Stimulated activated CD8-positive, alpha-beta memory T cell treated with anti-CD3 and anti-CD28 coated beads, Interleukin-4, amount 100 ng/mL, for 4 hours (primary cell): Measurements from ENCODE around the gene SLC39A10.
A peak's percentile ranks its signal among the peaks of the same experiment; 100 is the strongest.

Experiments
- DNase-seq, 2 donors: peaks; one replicate each; pipeline ENCODE4 v3.0.0-alpha.2; 2020; ENCODE audit warnings: low read depth in 2 of 2, low spot score in 1 of 2

Gene SLC39A10, protein sequence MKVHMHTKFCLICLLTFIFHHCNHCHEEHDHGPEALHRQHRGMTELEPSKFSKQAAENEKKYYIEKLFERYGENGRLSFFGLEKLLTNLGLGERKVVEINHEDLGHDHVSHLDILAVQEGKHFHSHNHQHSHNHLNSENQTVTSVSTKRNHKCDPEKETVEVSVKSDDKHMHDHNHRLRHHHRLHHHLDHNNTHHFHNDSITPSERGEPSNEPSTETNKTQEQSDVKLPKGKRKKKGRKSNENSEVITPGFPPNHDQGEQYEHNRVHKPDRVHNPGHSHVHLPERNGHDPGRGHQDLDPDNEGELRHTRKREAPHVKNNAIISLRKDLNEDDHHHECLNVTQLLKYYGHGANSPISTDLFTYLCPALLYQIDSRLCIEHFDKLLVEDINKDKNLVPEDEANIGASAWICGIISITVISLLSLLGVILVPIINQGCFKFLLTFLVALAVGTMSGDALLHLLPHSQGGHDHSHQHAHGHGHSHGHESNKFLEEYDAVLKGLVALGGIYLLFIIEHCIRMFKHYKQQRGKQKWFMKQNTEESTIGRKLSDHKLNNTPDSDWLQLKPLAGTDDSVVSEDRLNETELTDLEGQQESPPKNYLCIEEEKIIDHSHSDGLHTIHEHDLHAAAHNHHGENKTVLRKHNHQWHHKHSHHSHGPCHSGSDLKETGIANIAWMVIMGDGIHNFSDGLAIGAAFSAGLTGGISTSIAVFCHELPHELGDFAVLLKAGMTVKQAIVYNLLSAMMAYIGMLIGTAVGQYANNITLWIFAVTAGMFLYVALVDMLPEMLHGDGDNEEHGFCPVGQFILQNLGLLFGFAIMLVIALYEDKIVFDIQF

DNA sequence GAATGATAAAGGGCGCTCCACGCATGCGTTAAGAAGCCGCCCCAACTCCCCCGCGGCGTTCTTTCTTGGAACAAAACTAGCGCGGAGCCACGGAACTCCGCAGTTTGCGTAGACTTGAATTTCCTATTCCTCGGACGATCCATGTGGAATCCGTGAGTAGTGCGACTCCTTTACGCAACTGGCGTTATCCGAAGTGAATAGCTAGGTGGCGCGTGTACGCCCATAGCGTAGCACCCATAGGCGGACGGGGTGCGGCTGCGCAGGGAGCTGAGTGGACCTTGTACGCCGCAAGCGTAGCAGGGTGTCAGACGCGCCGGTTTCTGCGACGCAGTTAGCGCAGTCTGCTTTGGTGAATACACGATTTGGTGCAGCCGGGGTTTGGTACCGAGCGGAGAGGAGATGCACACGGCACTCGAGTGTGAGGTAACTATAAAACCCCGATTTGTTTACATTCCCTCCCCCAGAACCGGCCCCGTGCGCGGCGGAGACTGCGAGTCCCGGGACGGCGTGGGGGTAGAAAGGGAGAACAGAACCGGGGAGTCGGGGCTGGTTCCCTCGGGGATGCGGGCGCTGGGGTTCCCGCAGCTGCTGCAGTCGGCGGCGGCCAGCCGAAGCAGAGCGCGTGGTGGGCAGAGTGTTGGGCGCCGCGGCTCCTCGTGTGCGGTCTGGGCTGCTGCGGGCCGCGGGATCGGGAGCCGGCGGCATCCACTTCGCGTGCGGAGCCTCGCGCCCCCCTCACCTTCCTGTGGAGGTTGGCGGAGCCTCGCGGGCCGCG lies at the start of gene SLC39A10:
Gene SLC39A10 (plus strand): TSS at position 368 of the 775 bp plus-strand sequence. CDS start 22,817 bp downstream, outside the sequence.
- peak; percentile 95 to 97 for DNase-seq

DNA sequence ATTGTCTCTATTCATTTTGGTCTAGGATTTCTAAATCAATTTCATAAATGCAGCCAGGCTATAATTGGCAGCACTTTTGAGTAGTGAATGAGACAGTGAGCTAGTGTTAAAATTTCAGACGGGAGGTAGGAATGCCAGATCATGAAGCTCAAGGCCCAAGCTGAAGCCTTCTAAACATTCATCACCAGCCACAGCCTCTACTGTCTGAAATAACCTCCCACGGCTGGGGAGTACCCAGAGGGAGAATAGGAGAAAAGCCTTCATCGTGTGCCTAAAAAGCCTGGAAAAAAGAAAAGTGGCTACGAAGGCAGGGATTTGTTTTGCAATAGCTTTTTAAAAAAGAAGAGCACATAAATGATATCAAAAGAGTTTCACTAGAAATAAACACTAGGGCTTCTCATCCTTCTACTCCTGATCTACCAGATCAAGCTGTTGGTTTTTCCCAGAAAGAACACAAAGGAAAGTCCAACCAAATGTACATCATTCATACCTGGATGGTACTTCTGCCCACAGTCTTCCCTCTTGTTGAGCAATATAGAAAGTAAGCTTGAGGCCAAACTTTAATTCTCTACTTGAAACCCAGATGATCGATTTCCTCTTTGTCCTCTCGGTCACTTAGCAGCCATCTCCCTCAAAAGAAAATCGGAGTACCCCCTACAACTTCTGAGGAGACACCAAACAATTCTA lies 48.1 kb upstream of the SLC39A10 start:
- DNase-seq: no peak

DNA sequence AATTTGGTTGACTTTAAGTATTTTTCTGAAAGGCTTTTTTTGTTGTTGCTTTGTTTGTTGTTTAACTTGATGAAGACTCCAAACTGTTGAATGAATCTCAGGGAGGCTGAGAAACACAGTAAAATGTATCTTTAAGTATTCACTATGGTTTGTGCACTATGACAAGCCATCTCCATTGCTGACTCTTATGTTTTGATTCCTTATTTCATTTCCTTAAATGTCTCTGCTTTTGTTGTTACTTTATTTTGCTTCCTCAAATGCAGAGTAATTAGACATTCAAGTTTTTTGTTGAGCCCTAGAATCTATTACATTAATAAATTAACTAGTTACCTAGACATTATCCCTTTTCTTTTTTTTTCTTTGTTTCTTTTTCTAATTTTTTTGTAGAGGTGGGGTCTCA lies 46.3 kb upstream of the SLC39A10 start:
- no peak for DNase-seq

DNA sequence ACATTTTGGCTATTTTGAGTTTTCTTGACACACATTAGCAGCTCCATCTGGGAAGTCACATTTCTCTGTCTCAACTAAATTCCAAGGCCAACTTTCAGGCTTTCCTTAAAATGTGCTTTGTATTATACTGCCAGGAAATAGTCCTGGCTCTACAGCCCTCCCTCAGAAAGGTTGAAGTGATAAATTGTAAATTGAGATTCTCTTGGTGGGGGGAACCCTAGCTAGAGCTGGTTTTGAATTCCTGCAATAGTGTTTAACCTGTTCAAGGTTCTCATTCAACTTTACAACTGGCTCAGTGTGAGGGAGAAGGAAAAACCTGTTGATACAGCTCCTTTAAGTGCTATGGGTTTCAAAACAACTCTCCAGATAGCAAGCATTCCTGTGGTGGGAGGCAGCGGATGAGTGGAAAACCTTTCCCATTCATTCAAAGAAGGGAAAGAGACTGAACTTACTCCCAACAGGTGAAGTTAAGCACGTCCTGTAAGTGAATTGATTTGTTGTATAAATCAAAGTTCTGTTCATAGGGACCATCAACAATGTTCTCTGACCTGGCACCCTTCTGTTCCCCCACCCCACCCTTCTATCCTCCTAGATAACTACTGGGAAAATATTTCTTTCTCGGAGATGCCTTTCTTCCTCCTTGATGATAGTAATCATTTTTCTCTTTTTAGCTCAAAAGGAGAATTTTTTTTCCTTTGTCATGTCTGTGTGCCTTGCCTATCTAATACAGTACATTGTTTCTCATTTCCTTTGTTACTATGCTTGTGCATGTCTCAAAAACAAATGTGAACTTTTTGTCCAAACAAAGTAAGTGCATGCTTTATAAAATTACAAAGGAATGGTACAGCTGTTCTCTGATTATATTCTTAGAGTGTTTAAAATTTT lies 44.2 kb upstream of the SLC39A10 start:
- DNase-seq: no peak

DNA sequence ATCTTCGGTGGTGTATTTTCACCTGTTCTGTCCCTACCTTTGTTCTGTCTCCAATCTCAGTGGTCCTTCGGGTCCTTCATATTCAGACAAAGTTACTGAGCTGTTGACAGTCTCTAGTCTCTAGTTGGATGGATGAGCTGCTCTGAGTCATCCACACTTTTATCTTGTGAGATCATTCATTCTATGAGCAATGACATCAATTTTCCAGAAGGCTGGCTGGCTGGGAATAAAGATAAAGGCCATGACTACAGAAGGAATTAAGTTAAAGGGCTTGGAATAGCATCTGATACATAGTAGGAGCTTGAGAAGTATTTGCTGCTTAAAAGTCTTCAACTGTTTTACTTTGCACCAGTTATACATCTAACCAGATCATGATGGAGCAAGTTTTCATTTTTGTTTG lies 43.1 kb upstream of the SLC39A10 start:
- DNase-seq: no peak

DNA sequence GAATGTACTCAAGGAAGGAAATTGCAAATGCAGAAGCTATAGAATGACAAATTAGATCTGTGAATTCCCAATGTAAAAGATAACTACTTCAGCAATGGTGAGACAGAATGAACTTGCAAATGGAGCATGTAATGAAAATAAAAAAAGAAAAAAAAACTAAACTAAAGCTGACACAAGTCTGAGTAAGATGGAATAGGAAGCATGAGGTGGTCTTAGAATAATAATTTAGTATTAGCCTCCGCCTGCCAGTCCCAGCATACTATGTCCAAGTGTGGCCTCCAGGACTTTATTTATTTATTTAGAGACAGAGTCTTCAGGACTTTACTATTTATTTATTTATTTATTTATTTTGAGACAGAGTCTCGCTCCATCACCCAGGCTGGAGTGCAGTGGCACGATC lies 37.4 kb upstream of the SLC39A10 start:
- DNase-seq: no peak

DNA sequence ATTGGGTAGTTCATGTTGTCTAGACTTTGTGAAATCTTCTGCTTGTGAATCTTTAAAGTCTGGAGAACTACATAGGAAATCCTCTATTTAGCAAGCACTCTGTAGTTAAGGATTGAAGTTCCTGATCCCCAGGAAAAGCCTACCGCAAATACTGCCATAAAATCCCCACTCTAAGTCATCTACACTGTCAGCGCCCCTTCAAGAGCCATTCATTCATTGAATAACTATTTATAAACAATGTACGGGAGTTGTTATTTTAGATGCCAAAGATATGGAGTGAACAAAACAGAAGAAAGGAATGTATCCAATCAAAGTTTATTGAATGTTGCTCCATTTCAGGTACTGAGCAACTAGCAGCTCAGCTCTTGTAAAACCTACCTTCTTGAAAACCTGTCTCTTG lies 36.5 kb upstream of the SLC39A10 start:
- DNase-seq: no peak

DNA sequence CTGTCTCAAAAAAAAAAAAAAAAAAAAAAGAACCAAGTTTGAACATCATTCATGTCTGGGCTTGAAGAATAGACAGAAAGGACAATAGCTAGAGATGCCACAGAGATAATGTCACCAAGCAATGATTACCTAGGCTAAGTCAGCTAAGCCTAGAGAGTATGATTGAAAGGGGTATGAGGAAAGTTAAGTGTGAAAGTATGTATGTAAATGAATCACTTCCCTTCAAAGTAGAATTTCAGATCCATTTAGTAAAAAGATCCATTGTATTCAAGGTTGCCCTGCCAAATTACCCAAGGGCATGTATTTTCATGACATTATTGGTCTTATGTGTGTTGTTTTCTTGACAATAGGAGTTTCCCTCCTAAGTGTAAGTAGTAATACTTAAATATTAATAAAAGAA lies 34.1 kb upstream of the SLC39A10 start:
- DNase-seq: no peak

DNA sequence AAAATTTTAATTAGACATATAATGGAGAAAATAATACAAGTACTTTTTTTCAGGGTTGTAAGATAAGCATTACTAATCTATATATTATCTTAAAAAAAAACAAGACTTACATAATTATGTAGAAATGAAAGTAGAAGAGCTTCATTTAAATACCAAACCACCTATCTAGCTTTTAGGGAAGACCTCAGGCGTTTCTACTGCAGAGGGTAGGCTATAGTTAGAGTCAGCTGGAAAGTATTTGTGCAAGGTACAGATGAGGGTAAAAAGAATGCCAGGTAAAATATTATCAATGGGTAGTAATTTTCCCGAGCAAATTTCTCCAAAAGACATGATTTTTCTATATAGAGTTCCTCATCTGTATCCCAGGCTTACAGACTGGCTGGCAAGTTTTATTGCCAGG lies 30.5 kb upstream of the SLC39A10 start:
- DNase-seq: no peak

DNA sequence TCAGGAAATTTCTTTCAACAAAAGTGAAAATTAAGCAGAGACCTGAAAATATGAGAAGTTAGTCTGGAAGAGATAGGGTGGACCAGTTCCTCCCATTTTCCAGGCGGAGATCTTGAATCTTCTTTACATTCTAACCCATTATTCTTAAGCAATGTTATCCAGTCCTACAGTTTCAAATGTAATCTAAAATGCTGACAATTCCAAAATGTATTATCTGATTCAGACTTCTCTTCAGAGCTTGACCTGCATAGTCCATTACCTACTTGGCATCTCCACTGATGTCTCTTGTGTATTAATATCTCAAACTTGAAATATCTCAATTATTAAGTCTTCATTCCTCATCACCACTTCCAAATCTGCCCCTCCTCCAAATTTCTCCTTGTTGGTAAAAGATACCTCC lies 28.4 kb upstream of the SLC39A10 start:
- DNase-seq: no peak

DNA sequence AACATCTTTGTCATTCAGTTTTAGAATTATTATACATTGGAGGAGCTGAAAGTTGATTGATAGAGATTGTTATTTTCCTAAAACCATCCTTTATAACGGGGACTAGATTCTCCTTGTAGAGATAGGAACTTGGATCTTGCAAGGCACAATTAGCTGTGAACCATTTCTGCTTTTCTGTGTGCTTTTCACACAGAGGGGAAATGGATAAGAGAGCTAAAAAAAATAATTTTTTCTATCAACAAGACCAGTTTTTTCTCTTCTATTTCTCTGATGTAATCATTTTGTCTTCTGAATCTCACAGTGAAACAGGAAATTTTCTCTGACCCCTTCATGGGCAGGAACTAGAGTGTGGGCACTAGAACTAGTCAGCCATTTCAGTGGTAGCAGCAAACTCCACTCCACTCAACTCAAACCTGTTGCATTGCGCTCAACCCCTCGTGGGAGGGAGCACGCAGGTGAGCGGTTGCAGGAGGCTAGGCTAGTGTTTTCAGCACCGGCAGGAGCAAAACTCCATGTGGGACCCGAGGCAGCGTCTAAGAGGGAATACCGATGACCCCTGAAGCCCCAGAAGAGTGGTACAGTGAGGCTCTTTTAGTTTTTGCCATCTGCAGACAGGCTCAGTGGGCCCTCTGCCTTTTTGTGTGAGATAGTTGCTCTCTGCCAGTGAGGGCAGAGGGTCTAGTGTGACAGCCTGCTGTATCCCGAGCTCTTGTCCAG lies 24.0 kb upstream of the SLC39A10 start:
- no peak for DNase-seq

DNA sequence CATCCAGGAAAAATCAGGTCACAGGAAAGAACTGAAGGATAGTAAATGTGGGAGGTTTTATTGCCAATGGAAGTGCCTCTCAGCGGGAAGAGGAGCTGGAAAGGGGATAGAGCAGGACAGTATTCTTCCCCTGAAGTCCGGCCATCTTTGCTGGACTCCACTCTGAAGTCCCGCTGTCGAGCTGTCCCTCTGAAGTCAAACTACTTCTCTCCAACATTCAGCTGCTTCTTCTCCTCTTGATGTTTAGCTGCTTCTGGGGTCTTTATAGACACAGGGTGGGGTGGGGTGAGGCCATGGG lies 23.5 kb upstream of the SLC39A10 start:
- DNase-seq: no peak

DNA sequence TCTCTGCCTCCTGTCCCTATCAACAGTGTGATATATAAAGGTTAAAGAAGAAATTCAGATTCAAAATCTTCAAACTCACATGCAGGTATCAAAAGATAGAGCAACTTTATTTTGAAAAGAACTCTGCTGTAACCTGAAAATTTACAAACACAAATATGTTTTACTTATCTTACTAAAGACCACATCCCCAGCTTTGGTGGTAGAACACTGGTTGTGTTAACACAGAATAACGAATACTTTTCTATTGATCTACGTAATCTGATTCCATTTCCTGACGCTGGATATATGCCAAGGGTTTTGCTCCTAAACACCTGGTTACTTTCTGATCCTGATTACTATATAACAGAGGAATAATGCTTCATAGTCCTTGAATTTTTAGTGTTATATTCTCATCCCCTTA lies 23.1 kb upstream of the SLC39A10 start:
- no peak for DNase-seq

DNA sequence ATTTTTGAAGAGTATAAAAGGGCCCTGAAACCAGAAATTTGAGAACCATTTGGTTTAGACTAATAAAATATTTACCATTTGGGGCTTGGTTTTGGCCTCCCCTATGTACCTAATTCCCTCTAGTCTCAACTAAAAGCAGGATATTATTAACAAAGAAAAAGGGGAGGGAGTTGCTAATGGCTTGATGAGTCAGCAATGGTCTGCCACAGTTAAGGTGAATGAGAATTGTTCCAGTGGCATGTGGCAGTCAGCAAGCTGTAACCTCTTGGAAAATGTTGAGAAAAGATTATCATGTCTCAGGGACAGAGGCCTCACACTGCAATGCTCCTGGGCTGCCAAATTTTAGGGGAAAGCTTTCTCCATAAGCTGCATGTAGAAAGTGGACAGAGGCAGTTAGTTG lies 20.1 kb upstream of the SLC39A10 start:
- no peak for DNase-seq

DNA sequence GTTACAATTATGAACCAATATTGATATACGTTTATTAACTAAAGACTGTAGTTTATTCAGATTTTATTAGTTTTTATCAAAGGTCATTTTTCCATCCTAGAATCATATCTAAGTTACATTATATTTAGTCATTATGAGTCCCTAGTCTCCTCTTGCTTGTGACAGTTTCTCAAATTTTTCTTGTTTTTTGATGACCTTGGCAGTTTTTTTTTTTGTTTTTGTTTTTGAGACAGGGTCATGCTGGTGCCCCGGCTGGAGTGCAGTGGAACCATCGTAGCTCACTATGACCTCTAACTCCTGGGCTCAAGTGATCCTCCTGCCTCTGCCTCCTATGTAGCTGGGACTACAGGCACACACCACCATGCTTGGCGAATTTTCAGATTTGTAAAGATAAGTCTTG lies 18.3 kb upstream of the SLC39A10 start:
- DNase-seq: no peak

DNA sequence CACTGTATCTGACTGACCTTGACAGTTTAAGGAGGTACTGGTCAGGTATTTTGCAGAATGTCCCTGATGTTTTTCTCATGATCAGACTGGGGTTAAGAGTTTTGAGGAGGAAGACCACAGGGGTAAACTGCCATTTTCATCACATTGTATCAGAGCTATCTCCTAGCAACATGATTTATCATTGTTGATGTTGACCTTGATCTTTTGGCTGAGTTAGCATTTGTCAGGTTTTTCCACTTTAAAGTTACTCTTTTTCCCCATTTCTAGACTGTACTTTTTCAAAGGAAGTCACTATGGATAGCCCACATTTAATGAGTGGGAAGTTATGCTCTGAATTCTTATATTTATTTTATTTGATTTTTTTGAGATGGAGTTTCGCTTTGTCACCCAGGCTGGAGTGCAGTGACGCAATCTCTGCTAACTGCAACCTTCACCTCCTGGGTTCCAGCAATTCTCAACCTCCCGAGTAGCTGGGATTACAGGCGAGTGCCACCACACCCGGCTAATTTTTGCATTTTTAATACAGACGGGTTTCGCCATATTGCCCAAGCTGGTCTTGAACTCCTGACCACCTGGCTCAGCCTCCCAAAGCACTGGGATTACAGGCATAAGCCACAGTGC lies 17.7 kb upstream of the SLC39A10 start:
- DNase-seq: no peak

DNA sequence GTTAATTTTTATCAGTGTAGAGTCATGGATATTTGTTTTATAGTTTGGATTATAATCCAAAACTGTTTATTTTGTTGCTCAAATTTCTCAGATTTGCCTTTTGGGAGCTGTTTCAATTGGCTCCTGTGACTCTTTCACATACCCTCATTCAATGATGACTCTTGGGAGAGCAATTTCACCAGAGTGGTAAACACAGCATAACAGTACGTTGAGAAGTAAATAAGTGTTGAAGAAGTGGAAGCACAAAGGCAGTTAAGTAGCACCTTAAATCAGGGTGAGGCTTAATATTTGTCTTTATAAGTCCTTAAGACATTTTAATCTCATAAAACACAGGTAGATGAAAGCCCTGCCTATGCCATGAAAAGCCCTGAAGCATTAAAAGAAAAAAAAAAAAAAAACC lies 17.1 kb upstream of the SLC39A10 start:
- no peak for DNase-seq

DNA sequence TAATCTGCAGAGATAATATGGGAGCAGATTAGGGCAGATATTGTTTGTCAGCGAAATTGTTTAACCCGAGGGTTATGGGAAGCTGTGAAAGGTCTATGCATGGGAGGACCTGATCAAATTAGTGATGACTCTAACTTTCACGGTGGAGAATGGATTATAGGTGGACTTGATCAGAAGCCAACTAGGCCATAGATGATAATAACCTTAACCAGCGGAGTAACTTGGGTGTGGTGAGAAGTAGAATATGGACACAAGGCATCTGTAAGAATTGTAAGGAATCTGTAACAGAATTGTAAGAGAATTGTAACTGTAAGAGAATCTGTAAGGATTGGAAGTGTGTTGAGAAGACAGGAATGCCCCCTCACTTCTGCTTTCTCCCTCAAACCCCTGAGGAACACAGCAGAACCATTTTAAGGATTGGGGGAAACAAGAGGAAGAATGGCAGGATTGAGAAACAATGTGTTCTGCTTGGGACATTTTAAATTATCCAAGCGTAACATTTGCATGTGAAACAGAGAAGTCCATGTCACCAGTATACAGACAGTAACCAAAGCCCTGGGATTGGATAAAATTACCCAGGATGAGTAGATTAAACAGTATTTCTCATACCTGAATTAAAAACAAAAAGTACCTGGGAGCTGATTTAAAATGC lies 14.9 kb upstream of the SLC39A10 start:
- DNase-seq: no peak

DNA sequence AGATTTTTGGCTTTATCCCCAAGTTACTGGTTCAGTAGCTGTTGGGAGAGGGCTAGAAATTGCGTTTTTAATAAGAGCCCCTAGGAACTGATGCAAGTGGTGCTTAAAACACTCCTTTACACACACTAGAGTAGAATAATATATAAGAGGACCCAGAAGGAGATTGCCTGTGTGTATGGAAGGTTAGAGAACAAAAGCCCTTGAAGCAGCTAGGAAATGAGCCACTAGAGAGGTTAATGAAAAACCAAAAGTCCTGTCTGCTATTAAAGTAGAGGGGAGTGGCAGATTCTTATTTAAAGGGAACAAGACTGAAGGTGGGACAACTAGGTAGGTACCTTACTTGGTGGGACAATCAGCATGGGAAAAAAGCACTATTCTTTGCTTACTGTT lies 14.4 kb upstream of the SLC39A10 start:
- DNase-seq: no peak
